ENCODE measurements around the gene GEMIN8.

The GEMIN8 gene

GRCh38 chrX:14038375-14039085, 8.8 kb upstream of the GEMIN8 start:
- H3K4me3 ChIP-seq (ENCODE audit: control insufficient read depth, low read depth, low read length): no peak overlapping the region
- TF ChIP-seq CTCF (IDR thresholded peaks at IDR 0.05; ENCODE audit: control insufficient read depth, insufficient read depth, low read depth, low read length, missing control alignments): no peak
- DNase-seq (ENCODE audit: low read depth): no peak

- TF ChIP-seq CTCF (IDR thresholded peaks at IDR 0.05; ENCODE audit: control insufficient read depth, insufficient read depth, low read depth, low read length, missing control alignments): peak; percentile 68
- no peak for DNase-seq (ENCODE audit: low read depth)
- no peak overlapping the region for H3K4me3 ChIP-seq (ENCODE audit: control insufficient read depth, low read depth, low read length)
Measured at GRCh38 chrX:14032406-14032805, 2.7 kb upstream of the GEMIN8 start.

DNA sequence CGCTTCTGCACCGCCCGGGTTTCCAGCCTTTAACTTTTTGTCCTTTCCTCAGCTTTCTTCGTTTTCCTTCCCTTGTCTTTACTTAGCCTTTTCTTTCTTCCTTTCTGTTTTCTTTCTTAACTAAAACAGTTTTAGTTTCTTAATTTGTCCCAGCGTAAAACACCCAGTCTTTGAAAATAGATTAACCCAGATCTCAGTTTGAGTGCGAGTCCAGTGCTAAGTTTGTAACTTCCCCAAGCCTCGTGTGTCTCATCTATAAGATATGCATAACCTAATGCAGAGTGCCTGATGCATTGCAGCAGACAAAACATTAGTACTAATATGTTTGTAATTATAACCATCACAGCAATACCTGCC, 460 bp upstream of the GEMIN8 start:
- no peak for DNase-seq (ENCODE audit: low read depth)
- peak overlapping the region; percentile 71 for H3K4me3 ChIP-seq (ENCODE audit: control insufficient read depth, low read depth, low read length)
- TF ChIP-seq CTCF (IDR thresholded peaks at IDR 0.05; ENCODE audit: control insufficient read depth, insufficient read depth, low read depth, low read length, missing control alignments): no peak

DNA sequence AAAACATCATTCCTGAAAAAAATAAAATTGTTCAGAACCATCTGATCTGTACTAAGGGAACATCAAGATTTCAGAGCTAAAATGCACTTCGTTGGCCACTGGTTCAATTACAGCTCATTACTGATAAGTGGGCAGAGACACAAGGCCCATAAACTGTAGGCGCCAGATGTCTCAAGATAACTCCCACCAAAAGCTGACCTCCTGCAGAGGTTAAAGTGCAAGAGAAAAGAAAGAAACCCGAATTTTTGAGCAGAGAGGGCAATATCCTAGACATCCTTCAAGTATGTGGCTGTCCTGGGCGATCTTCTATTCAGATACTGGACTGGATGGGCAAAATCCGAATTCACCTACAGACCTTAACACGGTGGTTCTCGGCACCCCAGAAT, 660 bp downstream of the GEMIN8 start:
- H3K4me3 ChIP-seq (ENCODE audit: control insufficient read depth, low read depth, low read length): peak overlapping the region; percentile 71
- no peak for TF ChIP-seq CTCF (IDR thresholded peaks at IDR 0.05; ENCODE audit: control insufficient read depth, insufficient read depth, low read depth, low read length, missing control alignments)
- no peak for DNase-seq (ENCODE audit: low read depth)

DNA sequence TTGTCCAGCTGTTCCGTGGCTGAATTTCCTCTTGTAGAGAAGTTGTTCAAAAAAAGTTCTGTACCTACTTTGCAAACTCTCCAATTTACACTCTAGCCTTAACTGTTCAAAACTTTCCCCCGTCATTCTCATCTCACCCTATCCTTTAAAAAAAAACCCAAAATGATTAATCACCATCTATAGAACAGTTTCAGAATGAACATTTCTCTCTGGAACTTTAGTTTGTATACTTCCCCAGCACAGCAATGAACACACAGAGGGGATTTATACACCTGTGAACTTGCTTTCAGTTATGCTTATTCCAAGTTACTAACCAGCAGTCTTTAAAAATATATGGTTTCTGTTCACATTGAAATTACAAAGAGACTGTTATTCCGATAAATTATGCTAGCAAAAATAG, 1.2 kb downstream of the GEMIN8 start:
- DNase-seq (ENCODE audit: low read depth): no peak
- no peak overlapping the region for H3K4me3 ChIP-seq (ENCODE audit: control insufficient read depth, low read depth, low read length)
- TF ChIP-seq CTCF (IDR thresholded peaks at IDR 0.05; ENCODE audit: control insufficient read depth, insufficient read depth, low read depth, low read length, missing control alignments): no peak

GRCh38 chrX:14027511-14028019, 2.1 kb downstream of the GEMIN8 start:
- H3K4me3 ChIP-seq (ENCODE audit: control insufficient read depth, low read depth, low read length): no peak overlapping the region
- no peak for TF ChIP-seq CTCF (IDR thresholded peaks at IDR 0.05; ENCODE audit: control insufficient read depth, insufficient read depth, low read depth, low read length, missing control alignments)
- no peak for DNase-seq (ENCODE audit: low read depth)
